Central memory CD4-positive, alpha-beta T cell (primary cell): ENCODE measurements around the gene ESAM.

ENCODE experiments used
- DNase-seq: peaks from one replicate; pipeline ENCODE4 v3.0.0; 2022
- total RNA-seq, 3 experiments: gene quantifications; one replicate each; lab custom pipeline; 2026; lab: John Stamatoyannopoulos, UW

Gene ESAM, protein sequence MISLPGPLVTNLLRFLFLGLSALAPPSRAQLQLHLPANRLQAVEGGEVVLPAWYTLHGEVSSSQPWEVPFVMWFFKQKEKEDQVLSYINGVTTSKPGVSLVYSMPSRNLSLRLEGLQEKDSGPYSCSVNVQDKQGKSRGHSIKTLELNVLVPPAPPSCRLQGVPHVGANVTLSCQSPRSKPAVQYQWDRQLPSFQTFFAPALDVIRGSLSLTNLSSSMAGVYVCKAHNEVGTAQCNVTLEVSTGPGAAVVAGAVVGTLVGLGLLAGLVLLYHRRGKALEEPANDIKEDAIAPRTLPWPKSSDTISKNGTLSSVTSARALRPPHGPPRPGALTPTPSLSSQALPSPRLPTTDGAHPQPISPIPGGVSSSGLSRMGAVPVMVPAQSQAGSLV
- 0.28 to 2.3 (median 0.98) reads per million in 3 experiments for total RNA-seq

DNA sequence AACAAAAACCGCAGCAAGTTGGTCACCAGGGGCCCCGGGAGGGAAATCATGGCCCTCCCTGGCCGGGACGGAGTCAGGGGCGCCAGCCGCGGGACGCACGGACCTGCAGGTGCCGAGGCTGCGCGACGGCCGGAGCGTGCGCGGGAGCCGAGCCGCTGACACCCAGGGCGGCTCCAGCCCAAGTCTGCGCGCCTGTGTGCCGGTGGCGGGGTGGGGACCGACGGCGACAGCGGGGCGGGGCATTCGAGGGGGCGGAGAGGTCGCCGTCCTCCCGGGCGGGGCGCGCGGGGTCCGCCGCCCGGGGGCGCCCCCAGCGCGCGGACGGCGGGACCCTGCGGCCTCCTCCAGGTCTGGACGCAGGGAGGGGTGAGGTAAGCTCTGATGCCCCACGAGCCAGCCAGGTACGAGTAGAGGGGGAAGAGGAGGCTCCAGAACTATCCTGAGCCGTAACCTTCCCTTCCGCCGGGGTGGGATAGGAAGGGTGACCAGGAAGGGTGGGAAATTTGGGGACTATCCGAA is at the start of gene ESAM:
ESAM (minus strand) TSS at position 186 of the 519 bp plus-strand sequence; CDS start at position 50, 136 bp downstream.
- peak; percentile 53 for DNase-seq

DNA sequence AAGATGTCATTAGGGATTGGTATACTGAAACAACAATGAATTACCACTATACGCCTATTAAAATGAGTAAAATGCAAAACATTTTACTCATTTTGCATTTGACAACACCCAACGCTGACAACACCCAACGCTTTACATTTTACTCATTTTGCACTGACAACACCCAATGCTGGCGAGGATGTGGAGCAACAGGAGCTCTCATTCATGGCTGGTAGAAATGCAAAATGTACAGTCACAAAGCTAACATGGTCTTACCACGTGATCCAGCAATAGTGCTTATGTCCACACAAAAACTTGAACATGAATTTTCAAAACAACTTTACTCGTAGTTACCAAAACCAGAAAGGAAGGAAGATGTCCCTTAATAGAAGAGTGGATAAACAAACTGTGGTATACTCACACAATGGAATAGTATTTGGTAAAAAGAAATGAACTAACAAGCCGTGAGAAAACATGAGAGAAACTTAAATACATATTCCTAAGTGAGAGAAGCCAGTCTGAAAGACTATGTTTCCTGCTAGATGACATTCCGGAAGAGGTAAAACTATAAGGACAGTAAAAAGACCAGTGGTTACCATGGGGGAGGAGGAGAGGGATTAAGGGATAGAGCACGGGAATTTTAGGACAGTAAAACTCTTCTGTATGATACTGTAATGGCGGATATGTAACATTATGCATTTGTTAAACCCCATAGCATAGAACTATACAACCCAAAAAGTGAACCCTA is 49.5 kb upstream of the ESAM start:
- no peak for DNase-seq

DNA sequence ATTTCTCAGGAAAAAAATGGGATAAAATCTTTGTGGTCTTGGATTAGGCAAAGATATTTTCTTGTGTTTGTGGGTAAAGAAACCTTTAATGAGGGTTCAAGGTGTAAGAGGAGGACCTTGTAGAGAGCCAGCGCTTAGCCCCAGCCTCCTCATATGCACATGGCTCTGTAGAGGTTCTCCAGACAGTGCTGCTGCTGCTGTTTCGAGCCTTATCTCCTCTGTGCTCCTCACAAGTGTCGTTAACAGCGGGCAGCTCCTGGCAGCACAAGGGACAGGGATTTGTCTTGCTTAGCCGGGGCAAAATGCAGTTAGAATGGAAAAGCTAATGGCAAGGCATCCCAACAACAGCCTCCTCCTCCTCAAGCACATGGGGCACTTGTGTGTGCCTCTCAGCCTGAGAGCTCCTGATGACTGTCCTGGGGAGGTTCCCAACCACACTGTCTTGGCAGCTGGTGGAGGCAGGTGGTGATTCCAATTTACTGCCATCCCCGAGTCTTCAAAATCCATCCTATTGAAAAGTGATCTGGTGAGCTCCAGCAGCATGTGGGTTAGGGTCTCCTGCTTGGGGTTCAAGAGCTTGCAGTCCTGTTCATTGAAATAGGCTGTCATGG is 45.7 kb upstream of the ESAM start:
- no peak for DNase-seq

DNA sequence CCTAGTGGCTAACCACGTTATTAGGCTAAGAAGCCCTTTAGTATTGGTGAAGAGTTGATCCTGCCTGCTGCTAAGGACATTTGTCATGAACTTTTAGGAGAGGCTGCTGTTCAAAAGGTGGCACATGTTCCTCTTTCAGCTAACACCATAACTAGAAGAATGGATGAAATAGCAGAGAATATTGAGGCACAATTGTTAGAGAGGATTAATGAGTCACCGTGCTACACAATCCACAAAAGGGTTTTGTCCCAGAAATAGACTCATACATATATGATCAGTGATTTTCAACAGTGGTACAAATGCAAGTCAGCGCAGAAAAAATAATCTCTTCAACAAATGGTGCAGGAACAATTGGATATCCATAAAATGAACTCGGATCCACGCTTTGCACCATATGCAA is 45.1 kb upstream of the ESAM start:
- DNase-seq = no peak

DNA sequence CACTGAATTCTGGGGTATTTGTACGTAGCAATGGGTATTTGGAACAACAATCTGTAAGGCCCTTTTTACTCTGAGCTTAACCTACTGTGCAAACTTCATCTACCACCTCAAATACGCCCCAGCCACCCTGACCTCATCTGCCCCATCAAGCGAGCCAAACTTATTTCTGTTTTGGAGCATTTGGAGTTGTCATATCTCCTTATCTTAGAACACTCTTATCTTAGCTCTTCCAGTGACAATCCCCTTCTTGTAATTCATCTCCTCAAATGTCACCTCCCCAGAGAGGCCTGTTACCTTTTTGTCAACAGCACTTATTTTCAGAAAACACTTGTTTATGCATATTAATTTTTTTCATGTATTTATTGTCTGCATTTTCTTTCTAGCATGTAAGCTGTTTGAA is 42.8 kb upstream of the ESAM start:
- DNase-seq = no peak

DNA sequence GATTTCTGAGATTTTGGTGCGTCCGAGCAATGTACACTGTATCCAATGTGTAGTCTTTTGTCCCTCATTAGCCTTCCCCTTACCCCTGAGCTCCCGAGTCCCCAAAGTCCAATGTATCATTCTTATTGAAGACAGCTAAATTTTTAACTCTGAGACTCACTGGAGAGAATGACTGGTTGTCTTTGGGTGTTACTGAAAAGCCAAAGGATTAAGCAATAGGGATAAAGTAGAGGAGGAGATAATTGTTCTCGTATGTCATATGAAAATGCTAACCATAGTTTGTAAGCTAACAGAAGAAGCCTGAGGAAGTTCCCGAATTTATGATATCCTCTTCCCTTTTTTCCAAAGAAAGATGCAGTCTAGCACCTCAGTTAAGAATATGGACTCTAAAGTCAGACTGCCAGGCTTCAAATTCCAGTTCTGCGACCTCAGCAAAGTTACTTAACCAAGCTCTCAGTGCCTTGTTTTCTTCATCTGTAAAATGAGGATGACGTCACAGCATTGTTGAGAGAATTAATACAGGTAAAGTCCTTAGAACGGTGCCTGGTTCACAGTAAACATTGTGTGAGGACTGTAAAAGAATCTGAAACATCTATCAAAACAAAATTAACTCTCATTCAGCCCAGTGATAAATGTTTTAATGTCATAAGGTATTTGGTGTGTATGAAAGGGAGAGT is 39.7 kb upstream of the ESAM start:
- no peak for DNase-seq

DNA sequence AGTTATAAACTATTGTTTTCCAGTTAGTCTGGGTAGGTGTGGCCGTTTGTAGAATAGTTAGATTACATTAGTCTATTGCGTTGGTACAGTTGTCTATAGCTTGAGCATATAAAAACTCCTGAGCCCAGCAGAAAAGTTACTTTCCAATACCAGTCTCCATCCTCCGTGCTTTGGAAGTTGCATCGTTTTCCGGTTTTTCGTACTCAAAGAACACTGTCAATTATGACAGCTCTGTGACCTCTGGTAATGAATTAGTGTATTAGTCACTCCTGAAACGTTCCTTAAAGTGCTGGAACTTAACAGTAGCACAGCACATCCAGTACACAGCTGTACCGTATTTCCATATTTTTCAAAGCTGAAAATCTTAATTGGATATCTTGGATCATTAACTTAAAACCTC is 38.9 kb upstream of the ESAM start:
- no peak for DNase-seq

DNA sequence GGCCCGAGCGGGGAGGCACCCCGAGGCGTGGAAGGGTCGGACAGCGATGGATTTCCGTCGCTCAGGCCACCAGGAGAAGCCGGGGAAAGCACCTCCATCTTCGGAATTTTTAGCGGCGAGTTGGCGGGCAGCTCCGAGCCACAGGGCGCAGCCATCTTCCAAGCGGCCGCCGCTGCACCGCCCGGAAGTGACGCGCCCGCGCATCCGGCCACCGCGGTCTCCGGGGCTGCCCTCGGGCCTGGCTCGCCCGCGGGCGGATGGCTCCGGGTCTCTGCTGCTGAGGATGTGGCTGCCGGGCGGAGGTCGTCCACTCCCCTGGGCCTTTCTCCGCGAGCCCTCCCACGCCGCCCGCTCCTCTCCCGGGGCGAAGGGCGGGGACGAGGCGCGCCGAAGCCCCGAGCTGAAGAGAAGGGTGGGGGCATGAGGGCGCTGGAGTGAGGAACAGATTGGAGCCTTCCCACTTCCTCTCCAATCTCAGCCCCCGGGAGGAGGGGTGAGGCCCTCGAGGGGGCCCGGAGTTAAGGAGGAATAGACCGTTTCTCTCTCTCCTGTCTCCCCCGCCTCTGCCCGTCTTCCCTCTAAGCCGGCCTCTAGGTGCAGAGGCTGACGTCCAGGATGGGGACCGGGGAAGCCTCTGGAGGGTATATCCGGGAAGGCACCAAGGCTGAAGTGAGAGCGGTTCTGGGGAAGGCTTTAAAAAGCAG is 38.3 kb upstream of the ESAM start, which contains the start of gene MSANTD2:
MSANTD2 (minus strand) TSS at position 181 of the 704 bp plus-strand sequence; CDS start at position 155, 26 bp downstream.
- DNase-seq = peak; percentile 75

DNA sequence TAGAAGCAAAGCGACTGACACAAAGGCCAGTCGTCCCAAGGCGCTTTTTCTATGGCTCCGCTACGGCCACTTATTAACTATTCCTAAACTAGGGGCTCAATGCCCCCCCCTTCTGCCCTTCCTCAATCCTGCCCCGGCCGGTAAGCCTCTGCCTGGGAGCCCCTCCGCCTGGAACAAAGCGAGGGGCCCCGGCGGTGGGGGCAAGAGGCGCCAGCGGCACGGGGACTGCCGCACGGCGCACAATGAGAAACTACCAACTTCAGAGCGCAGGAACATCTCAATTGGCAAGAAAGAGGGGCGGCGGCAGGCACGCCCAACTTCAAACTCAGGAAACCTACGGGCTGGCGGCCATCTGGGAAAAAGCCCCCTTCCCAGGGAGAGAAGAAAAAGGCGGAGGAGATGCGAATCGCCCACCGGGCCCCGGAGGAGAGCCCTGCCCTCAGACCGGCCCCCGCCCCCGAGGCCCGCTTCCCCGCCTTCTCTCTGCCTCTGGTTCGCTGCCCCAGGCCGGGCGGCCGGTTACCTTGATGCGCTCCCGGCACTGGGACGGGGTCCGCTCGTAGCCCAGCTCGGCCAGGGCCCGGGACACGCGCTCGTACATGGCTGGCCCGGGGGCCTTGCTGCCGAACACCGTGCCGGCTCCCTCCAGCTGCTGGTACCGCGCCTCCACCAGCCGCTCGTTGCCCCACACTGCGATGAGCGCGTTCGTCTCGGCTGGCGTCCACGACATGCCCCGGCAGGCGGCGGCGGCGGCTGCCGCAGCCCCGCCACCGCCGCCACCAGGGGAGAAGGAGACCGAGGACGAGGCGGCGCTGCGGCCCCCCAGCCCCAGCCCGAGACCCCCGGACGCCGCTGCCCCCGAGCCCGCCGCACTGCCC is 37.5 kb upstream of the ESAM start:
- peak; percentile 43 for DNase-seq

DNA sequence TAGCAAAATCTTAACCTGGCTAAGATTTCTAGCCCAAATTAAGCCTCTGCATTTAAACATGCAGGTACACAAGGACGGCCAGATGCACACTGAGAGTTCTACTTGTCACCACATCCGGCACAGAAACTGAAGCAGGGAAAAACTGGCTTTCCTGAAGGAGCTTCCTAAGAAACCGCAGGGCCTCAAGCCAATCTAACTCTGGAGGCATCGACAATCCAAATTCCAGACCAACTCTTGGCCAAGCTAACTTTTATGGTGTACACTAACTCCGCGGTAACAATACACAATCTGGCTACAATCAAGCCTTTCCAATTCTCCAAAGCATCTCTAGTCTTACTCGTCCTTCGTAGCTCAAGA is 36.9 kb upstream of the ESAM start:
- no peak for DNase-seq

DNA sequence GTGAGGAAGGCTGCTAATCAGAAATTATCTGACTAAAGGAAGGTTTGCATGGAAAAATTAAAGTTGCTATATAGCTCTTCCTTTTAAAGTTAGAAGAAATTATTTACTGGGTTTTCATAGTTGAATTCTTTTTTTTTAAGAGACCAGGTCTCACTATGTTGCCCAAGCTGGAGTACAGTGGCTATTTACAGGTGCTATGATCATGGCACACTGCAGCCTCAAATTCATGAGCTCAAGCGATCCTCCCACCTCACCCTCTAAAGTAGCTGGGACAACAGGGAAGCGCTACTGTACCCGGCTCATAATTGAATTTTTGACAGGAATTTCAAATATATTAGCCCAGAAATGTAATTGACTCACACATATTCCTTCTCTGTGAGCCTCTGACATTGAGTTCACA is 34.2 kb upstream of the ESAM start:
- DNase-seq = no peak

DNA sequence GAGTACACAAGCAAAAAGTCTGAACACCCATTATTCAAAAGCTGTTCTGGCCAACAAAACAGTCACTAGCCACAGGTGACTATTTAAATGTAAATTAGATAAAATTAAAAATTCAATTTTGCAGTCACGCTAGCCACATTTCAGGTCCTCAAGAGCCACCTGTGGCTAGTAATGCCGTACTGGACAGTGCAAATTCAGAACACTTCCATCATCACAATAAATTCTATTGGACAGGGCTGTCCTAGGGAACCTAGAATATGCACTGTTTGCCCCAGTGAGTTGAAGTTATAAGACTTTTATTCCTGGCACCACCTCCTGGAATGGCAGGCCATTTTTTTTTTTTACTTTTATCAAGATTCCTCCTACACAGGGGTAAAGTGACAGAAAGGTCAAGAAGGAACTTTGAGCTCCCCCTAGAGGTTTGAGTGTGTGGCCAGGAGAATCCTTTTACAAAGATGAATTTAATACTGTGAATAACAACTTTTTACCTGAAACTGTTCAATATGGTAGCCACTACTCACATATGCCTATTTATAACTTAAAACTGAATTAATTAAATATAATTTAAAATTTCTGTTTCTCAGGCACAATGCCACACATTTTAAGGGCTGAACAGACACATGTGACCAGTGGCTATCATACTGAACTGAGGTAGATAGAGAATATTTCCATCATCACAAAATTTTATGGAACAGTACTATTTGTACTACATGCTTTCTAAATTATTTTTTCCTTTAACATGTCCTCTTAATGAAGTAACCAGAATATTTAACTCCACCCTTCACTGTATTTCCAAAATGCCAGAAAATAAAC is 31.6 kb upstream of the ESAM start:
- DNase-seq = peak; percentile 25

DNA sequence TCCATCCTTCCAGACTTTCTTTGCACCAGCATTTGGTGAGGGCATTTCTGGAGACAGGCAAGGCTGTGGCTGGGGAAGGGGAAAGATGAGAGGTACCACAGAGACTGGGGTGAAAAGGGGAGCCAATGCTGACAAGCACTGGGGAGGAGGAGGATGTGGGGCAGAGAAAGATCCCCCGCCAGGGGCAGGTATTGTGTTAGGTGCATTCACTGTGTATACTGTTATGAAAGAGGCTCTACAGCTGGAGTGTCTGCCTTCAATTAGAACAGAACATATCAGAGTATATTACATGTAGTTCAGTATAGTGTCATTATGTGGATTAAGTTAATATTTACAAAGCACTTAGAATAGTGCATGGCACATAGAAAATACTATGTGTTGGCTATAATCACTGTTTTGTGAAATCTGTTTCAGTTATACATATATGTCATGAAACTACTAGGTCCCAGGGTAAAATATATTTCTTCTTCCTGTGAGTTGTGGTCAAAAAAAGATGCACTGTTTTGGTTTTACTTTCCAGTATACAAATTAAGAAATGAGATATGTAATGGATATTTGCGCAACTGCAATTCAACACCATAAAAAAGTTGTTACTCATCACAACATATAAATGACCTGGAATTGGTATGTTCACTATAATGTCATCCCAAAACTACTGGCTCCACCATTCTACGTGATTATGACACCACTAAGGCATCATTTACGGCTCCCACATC is 29.7 kb upstream of the ESAM start:
- DNase-seq = no peak

DNA sequence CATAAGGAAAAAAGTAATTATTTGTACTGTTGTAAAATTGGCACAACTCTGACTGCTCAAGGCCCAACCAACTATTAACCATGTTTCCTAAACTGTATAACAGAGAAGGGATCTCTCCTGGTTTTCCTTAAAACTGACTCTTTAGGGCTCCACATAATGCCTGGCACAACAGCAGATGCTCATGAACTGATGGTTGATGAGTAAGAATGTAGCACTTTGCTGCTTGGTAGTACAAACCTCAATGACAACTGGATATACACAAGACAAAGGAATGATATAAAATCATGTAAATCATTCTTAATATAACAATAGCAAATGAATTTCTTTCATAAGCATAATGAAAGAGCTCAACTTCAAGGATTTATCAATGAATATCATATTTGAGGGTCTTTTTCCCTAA is 26.4 kb upstream of the ESAM start:
- no peak for DNase-seq

DNA sequence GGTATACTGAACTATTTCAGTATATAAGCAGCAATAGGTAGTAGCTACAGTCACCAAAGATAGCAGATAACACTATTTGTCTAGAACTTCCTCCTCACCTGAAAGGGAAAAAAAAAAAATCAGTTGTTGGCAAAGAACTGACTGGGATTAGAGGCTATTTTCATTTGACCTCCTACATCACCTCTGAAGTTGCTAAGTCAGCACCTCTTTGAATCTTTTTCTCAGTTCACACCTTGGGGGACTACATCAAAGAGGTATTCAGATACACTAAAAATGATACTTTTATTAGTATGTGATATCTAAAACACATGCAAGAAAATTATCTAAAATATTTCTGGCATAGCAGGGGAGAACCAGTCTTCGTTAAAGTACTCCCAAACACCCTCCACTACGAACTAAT is 22.0 kb upstream of the ESAM start:
- no peak for DNase-seq

DNA sequence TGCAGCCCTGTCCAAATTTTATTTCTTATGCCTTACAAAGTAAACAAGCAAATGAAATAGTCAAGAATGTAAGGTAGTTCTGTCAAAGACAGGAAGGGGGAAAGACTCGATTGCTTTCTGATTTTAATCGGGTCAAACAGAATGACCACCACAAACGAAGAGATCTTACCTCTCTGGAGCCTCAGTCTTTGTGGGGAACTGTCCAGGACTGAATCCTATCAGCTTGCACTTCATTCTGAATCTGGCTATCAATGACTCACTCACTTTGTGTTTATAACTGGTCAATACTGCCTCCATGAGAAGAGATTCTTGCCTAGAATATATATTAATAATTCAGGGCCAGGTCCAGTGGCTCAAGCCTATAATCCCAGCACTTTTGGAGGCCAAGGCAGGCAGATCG is 20.9 kb upstream of the ESAM start:
- no peak for DNase-seq

DNA sequence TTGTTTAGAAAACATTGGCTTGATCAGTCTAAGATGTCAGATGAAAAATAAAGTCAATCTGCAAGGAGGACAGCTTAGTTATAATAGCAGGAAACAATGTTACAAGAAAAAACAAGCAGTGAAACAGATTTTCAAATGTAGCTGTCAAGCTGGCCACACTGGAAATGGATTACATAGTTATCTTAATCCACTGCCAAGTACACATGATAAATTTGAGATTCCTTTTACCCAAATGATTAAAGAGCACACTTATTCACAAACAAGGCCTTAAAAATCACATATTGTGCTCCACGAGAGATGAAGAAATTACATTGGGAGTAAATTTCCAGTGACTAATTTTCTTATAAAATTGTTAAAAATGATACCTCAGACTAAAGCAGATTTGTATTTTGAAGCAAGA is 17.5 kb upstream of the ESAM start:
- no peak for DNase-seq

DNA sequence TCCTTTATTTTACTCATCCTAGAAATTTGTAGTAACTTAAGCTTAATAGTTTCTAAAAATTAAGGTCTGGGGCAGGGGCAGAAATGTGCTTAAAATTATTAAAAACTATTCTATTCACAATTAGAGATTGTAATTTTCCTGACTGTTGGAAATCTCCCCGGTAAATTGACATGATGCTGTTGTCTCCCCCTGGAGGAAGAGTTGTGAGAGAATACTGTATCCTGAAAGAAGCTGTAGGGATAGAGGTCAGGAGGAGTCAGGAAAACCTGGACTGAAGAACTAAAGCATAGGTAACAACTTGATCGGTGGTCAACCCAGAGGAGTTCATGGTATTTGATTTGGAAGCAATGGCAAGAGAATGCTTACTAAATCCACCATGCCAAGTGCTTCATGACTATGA is 16.2 kb upstream of the ESAM start:
- no peak for DNase-seq

DNA sequence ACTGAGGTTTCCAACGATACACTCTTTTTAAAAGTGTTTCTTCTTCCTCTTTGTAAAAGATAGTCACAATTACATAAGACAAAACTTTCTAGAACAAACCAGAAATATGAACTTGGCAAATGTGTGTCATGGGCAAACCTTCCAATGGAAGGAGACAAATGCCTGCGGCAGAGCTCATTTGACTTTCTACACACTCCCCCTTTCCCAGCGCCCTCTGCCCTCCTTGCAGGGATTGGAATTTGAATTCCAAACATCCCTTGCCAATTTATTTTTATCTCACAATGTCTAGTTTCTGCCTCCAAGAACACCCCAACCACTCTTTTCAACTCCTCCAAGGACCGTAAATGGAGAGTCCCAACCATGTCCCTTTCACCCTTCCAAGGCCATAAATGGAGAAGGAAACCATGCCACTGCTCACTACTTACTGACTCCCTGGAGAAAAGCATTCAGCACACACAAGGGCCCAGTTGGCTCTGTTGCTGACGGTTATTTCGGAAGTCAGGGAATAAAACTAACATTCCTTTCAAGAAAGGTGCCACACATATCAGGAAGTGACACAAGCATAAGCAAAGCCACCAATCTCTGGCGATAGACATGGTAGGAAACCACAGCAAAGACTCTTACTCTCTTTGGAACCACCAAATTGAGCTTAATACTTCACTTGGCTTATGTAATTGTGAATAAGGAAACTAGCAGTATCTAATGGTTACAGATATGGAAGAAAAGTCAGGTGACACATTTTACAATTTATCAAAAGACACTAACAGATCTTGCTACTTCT is 15.0 kb upstream of the ESAM start:
- DNase-seq = peak; percentile 15
